Left lung (tissue), 10 donors: ENCODE data around the gene POLR2B. TPM values are rescaled to one million over a fixed set of nuclear protein-coding genes. Genes with fewer than 3 reads are reported as not detected.

ENCODE experiments used
- ATAC-seq: fragments of 200-7000 bp; cut with Tn5 transposase; one replicate; pipeline ENCODE4 v1.9.1; 2020; ENCODE audit warnings: moderate library complexity
- DNase-seq, 4 donors: peaks; one replicate each; pipeline ENCODE4 v3.0.0-alpha.2; 2013 to 2020
- H3K27ac ChIP-seq, 2 donors: fragments of 200-600 bp; sonication (generic) in 1 of 2; one replicate each; pipeline versions ENCODE4 v1.5.0 to v1.8.0; 2020 to 2021
- H3K27me3 ChIP-seq, 2 donors: fragments of 200-600 bp; sonication (generic) in 1 of 2; one replicate each; pipeline versions ENCODE4 v1.5.0 to v1.8.0; 2020 to 2021
- H3K36me3 ChIP-seq, 2 donors: fragments of 200-600 bp; sonication (generic) in 1 of 2; one replicate each; pipeline versions ENCODE4 v1.5.0 to v1.8.0; 2020 to 2021
- H3K4me1 ChIP-seq, 2 donors: fragments of 200-600 bp; one replicate each; pipeline ENCODE4 v1.8.0; 2021
- H3K4me3 ChIP-seq, 2 donors: fragments of 200-600 bp; sonication (generic) in 1 of 2; one replicate each; pipeline versions ENCODE4 v1.5.0 to v1.8.0; 2020 to 2021; ENCODE audit warnings: mild to moderate bottlenecking in 1 of 2
- H3K9me3 ChIP-seq, 2 donors: fragments of 200-600 bp; sonication (generic) in 1 of 2; one replicate each; pipeline versions ENCODE4 v1.5.0 to v1.8.0; 2020 to 2021
- intact Hi-C, 2 donors: fragments of 100-400 bp; cut with DNase I; formaldehyde crosslinking; loops; one replicate each; pipeline versions ENCODE4 v1.11.2 to v1.14.2; 2022
- polyA plus RNA-seq, 6 donors: library from polyadenylated mRNA; unstranded; fragments of 120-200 nt; gene quantifications; one replicate each; pipeline ENCODE4 v1.2.1, GENCODE V29; 2013; ENCODE audit not compliant: insufficient read length in 6 of 6
- total RNA-seq, 2 donors: library from RNA; stranded (reverse); fragmentation: NEBNext Ultra II Directional; extraction: Animal tissue kit (Norgen Biotek cat#: 25700); gene quantifications; one replicate each; pipeline ENCODE4 v1.2.1, GENCODE V29; 2021
- TF ChIP-seq, protein P1 (sequence below), 2 donors: fragments of 200-600 bp; sonication (generic) in 1 of 2; IDR thresholded peaks; one replicate each; pipeline versions ENCODE4 v1.5.0 to v1.8.0; 2021; ENCODE audit warnings: antibody characterized with exemption in 2 of 2
- donor health status: DM: no; HTN: yes; CAD: no.
- donor health status: DM: no; HTN: no; CAD: no.

Gene POLR2B
- total and polyA plus RNA-seq, 8 donors: 62.1 to 126 (median 112) TPM

DNA sequence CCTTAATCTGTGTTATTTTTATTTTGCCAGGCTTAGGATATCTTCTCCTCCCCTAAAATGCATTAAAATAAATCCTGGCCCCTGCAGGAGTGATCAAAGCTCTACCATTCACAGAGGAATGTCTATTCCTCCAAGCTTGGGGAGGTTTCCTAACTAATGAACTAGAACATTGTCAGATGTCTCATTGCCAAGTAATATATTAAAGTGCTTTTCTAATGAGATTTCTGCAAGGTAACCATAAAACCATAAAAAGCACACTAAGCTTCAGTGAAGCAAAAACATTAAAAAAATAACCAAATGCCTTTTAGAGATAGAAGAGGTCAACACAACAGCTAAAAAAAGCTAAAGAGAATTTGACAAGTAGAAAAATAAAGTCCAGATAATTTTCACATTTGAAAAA lies 96.7 kb downstream of the POLR2B start:
- intact Hi-C loops: no loop called here
- TF ChIP-seq, protein P1, sequence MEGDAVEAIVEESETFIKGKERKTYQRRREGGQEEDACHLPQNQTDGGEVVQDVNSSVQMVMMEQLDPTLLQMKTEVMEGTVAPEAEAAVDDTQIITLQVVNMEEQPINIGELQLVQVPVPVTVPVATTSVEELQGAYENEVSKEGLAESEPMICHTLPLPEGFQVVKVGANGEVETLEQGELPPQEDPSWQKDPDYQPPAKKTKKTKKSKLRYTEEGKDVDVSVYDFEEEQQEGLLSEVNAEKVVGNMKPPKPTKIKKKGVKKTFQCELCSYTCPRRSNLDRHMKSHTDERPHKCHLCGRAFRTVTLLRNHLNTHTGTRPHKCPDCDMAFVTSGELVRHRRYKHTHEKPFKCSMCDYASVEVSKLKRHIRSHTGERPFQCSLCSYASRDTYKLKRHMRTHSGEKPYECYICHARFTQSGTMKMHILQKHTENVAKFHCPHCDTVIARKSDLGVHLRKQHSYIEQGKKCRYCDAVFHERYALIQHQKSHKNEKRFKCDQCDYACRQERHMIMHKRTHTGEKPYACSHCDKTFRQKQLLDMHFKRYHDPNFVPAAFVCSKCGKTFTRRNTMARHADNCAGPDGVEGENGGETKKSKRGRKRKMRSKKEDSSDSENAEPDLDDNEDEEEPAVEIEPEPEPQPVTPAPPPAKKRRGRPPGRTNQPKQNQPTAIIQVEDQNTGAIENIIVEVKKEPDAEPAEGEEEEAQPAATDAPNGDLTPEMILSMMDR (IDR thresholded peaks at IDR 0.05): no peak
- no peaks in the 10 kb centered on the region for H3K36me3 ChIP-seq
- peaks cover 5 to 24% of the 10 kb centered on the region in 2 donors for H3K4me1 ChIP-seq
- H3K9me3 ChIP-seq: no peaks in the 10 kb centered on the region
- DNase-seq (no peak), ATAC-seq (no peak)
- H3K27ac ChIP-seq: no peak overlapping the region
- H3K4me3 ChIP-seq: no peak overlapping the region
- H3K27me3 ChIP-seq: no peaks in the 10 kb centered on the region

DNA sequence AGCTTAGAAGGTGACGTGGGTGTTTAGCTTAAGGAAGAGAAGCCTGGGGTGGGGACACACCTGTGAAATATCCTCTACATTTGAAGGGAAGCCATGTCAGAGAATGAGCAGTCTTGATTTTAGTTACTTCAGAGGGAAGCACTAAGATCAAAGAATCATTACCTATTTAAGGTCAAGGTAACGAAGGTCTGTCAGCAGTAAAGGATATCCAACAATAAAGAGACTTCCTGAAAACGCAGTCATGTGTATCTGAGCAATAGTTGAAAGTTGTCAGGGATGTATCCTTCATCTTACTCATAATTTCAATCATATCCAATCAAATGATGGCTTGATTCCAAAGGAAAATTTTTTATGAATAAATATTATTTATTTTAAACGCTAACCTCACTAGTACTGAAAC lies 98.0 kb downstream of the POLR2B start:
- peaks cover 8 to 25% of the 10 kb centered on the region in 2 donors for H3K4me1 ChIP-seq
- H3K27me3 ChIP-seq: no peaks in the 10 kb centered on the region
- intact Hi-C loops: no loop called here
- no peak for ATAC-seq
- DNase-seq: no peak
- no peaks in the 10 kb centered on the region for H3K36me3 ChIP-seq
- TF ChIP-seq, protein P1 (IDR thresholded peaks at IDR 0.05): no peak
- no peak overlapping the region for H3K27ac ChIP-seq
- no peak overlapping the region for H3K4me3 ChIP-seq
- no peaks in the 10 kb centered on the region for H3K9me3 ChIP-seq

DNA sequence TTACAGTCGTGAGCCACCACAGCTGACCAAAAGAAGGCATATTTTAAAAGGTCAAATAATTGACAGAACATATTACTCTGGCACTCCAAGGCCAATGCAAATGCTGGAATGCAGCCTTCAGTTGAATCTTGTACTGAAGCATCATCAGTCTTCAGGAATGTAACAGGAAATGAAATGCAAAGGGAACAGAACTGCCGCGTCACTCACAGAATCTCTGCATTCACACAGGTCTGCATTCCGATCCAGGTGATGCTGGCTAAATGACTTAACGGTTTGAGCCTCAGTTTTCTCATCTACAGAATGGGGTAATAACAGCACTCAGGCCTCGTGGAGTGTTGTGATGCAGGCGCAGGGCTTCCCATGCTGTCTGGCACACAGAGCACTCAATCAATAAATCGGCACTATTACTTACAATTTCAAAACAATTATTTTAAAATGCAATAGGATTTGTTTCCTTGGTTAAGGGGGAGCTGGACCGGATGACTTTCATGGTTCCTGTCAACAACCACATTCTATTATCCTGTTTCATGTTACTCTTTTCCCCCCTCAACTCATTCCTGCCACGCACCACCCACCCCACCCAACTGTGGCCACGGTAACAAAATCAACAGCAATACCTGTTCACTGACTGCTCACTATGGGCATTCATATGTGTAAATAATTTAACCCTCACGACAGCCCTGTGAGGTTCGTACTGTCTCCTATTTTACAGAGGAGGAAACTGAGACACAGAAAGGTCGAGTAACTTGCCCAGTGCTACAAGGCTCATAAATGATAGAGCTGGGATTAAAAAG lies 99.1 kb downstream of the POLR2B start:
- H3K9me3 ChIP-seq: no peaks in the 10 kb centered on the region
- intact Hi-C loops: no loop called here
- no peaks in the 10 kb centered on the region for H3K36me3 ChIP-seq
- no peak for DNase-seq
- no peak overlapping the region for H3K4me3 ChIP-seq
- no peaks in the 10 kb centered on the region for H3K27me3 ChIP-seq
- TF ChIP-seq, protein P1 (IDR thresholded peaks at IDR 0.05): no peak
- H3K27ac ChIP-seq: no peak overlapping the region
- no peak for ATAC-seq
- H3K4me1 ChIP-seq: peaks cover 8 to 25% of the 10 kb centered on the region in 2 donors

DNA sequence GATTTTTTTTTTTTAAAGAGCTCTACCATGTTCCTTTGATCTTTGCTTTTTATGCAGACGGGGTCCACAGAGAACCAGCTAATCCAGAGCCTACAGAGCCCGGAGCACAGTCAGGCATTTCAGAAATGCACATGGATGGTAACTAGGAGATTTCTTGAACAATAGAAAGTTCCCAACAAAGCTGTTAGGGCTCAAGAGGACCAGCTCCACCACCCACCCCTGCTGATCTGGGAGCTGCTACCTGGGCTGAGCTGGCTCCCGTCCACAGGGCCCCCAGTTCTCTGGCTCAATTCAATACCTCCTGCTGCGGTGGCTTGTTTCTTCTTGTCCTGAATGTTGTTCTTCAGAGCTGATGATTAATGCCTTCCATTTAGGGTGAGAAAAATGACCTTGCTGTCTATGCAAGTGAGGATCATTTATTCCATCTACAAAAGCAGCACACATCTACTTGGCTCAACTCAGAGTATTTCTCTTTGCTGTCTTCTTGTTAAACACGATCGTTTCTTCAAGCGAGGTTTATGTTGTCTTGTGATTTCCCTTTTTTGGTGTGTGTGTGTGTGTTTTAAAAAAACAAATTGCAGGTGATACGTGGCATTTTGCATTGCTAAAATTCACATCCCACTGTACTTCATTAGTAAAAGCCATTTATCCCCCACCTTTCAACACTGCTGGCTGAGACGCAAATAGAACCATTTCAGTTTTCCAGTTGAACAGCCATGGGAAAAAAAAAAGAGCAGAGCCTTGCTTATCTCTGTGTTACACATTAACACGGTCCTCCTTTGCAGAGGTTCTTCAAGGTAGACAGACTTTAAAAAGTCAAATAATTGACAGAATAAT lies 100.2 kb downstream of the POLR2B start:
- H3K27me3 ChIP-seq: no peaks in the 10 kb centered on the region
- ATAC-seq: peak; percentile 37
- peaks cover 8 to 28% of the 10 kb centered on the region in 2 donors for H3K4me1 ChIP-seq
- H3K36me3 ChIP-seq: no peaks in the 10 kb centered on the region
- no peak overlapping the region for H3K27ac ChIP-seq
- no peaks in the 10 kb centered on the region for H3K9me3 ChIP-seq
- TF ChIP-seq, protein P1 (IDR thresholded peaks at IDR 0.05): no peak
- H3K4me3 ChIP-seq: no peak overlapping the region
- intact Hi-C loops: no loop called here
- no peak for DNase-seq

Other genes with a start within 250 kb of the POLR2B start
- gene SPINK2, start 157.2 kb upstream of the POLR2B start, total RNA-seq: under 1 TPM in 1 of 2 donors, not detected in 1; 0.44 TPM
- under 1 TPM in 4 of 6 donors, not detected in 2; 0.37 to 0.81 (median 0.55) TPM for gene SPINK2, start 157.2 kb upstream of the POLR2B start, polyA plus RNA-seq
- gene REST, start 71.0 kb upstream of the POLR2B start, total RNA-seq: 10 to 100 TPM; 32.9 to 38.7 TPM
- 10 to 100 TPM; 38.1 to 49.5 (median 43.4) TPM for gene REST, start 71.0 kb upstream of the POLR2B start, polyA plus RNA-seq
- gene NOA1, start 1.3 kb upstream of the POLR2B start, total RNA-seq: 10 to 100 TPM; 11.3 to 13.3 TPM
- 10 to 100 TPM; 22.6 to 23.7 (median 23.3) TPM for gene NOA1, start 1.3 kb upstream of the POLR2B start, polyA plus RNA-seq
- gene IGFBP7, start 131.5 kb downstream of the POLR2B start, total RNA-seq: 100 to 1,000 TPM; 438 to 527 TPM
- 100 to 1,000 TPM; 235 to 363 (median 271) TPM for gene IGFBP7, start 131.5 kb downstream of the POLR2B start, polyA plus RNA-seq